Liver (tissue), 9 donors: ENCODE results near the gene ARHGAP10. TPM values are rescaled to one million over a fixed set of nuclear protein-coding genes. Genes with fewer than 3 reads are reported as not detected.

ENCODE experiments used
- DNase-seq: peaks from one replicate; pipeline ENCODE4 v3.0.0-alpha.2; 2017; ENCODE audit warnings: low spot score
- H3K27ac ChIP-seq, 2 donors: one replicate each; pipeline ENCODE4 v1.7.0; 2013; ENCODE audit warnings: inconsistent platforms in 2 of 2, low read length in 2 of 2, control low read depth in 1 of 2, low read depth in 1 of 2, mild to moderate bottlenecking in 1 of 2
- H3K27me3 ChIP-seq, 4 donors: one replicate each; pipeline versions ENCODE4 v1.6.1 to v1.7.0; 2013; ENCODE audit warnings: low read length in 3 of 4, inconsistent platforms in 1 of 4, mild to moderate bottlenecking in 1 of 4, moderate library complexity in 1 of 4; ENCODE audit not compliant: control insufficient read depth in 4 of 4, insufficient read depth in 4 of 4
- H3K36me3 ChIP-seq, 4 donors: one replicate each; pipeline versions ENCODE4 v1.6.1 to v1.7.0; 2013; ENCODE audit warnings: low read length in 3 of 4, mild to moderate bottlenecking in 3 of 4, low read depth in 1 of 4, moderate library complexity in 1 of 4; ENCODE audit not compliant: control insufficient read depth in 4 of 4, insufficient read depth in 3 of 4
- H3K4me1 ChIP-seq, 4 donors: one replicate each; pipeline versions ENCODE4 v1.6.1 to v1.7.0; 2013; ENCODE audit warnings: low read length in 3 of 4, mild to moderate bottlenecking in 3 of 4, moderate library complexity in 1 of 4; ENCODE audit not compliant: control insufficient read depth in 4 of 4, insufficient read depth in 4 of 4
- H3K4me3 ChIP-seq, 3 donors: one replicate each; pipeline versions ENCODE4 v1.6.1 to v1.7.0; 2013; ENCODE audit warnings: low read length in 3 of 3, control low read depth in 1 of 3, low read depth in 1 of 3, mild to moderate bottlenecking in 1 of 3
- H3K9ac ChIP-seq, 2 donors: one replicate each; pipeline ENCODE4 v1.7.0; 2013; ENCODE audit warnings: low read length in 2 of 2, mild to moderate bottlenecking in 2 of 2, moderate library complexity in 2 of 2, control low read depth in 1 of 2, low read depth in 1 of 2
- H3K9me3 ChIP-seq, 4 donors: one replicate each; pipeline versions ENCODE4 v1.6.1 to v1.7.0; 2013; ENCODE audit warnings: low read length in 3 of 4; ENCODE audit not compliant: control insufficient read depth in 4 of 4
- ATF3 ChIP-seq: IDR thresholded peaks from 2 replicates; pipeline ENCODE4 v1.6.1; 2016; ENCODE audit warnings: antibody characterized with exemption
- CTCF ChIP-seq: fragments of 150-350 bp; IDR thresholded peaks from 2 replicates; pipeline ENCODE4 v1.5.1; 2017; ENCODE audit warnings: improper control_type of control experiment, low read depth, low read length; ENCODE audit not compliant: missing input control
- EGR1 ChIP-seq, 2 donors: IDR thresholded peaks; 2 replicates each; pipeline ENCODE4 v1.6.1; 2016 to 2018; ENCODE audit warnings: antibody characterized with exemption in 2 of 2, low read depth in 2 of 2
- FOXA1 ChIP-seq: IDR thresholded peaks from 2 replicates; pipeline ENCODE4 v1.6.1; 2016; ENCODE audit warnings: antibody characterized with exemption
- FOXA2 ChIP-seq: IDR thresholded peaks from 2 replicates; pipeline ENCODE4 v1.6.1; 2016; ENCODE audit warnings: antibody characterized with exemption
- GABPA ChIP-seq, 2 donors: IDR thresholded peaks in 1 of 2; conservative IDR thresholded peaks in 1 of 2; 2 replicates each; pipeline ENCODE4 v1.6.1; 2016; ENCODE audit warnings: antibody characterized with exemption in 2 of 2, mild to moderate bottlenecking in 1 of 2, moderate library complexity in 1 of 2
- HNF4A ChIP-seq, 2 donors: conservative IDR thresholded peaks; 2 replicates each; pipeline ENCODE4 v1.6.1; 2016; ENCODE audit warnings: antibody characterized with exemption in 2 of 2, mild to moderate bottlenecking in 2 of 2
- HNF4G ChIP-seq: IDR thresholded peaks from 2 replicates; pipeline ENCODE4 v1.6.1; 2016; ENCODE audit warnings: antibody characterized with exemption
- JUND ChIP-seq, 2 donors: IDR thresholded peaks; 2 replicates each; pipeline ENCODE4 v1.6.1; 2016; ENCODE audit warnings: antibody characterized with exemption in 2 of 2
- NR2F2 ChIP-seq: IDR thresholded peaks from 2 replicates; pipeline ENCODE4 v1.6.1; 2016; ENCODE audit warnings: antibody characterized with exemption
- RAD21 ChIP-seq, 2 donors: IDR thresholded peaks; 2 replicates each; pipeline ENCODE4 v1.6.1; 2016; ENCODE audit warnings: antibody characterized with exemption in 2 of 2, mild to moderate bottlenecking in 2 of 2
- REST ChIP-seq: IDR thresholded peaks from 2 replicates; pipeline ENCODE4 v1.6.1; 2016; ENCODE audit warnings: antibody characterized with exemption, mild to moderate bottlenecking
- RXRA ChIP-seq, 2 donors: IDR thresholded peaks; 2 replicates each; pipeline ENCODE4 v1.6.1; 2017 to 2018; ENCODE audit warnings: antibody characterized with exemption in 2 of 2, mild to moderate bottlenecking in 1 of 2
- SP1 ChIP-seq: IDR thresholded peaks from 2 replicates; pipeline ENCODE4 v1.6.1; 2018; ENCODE audit warnings: antibody characterized with exemption, mild to moderate bottlenecking
- TAF1 ChIP-seq: conservative IDR thresholded peaks from 2 replicates; pipeline ENCODE4 v1.6.1; 2016; ENCODE audit warnings: antibody characterized with exemption, mild to moderate bottlenecking
- YY1 ChIP-seq: IDR thresholded peaks from 2 replicates; pipeline ENCODE4 v1.6.1; 2016; ENCODE audit warnings: antibody characterized with exemption, mild to moderate bottlenecking
- WGBS: extraction: QIAGEN DNeasy Blood & Tissue Kit; methylation state at CpG from one replicate; pipeline ENCODE4 v1.1.7; 2013; 5-methylcytosine and 5-hydroxymethylcytosine counted together
- polyA plus RNA-seq, 2 donors: library from polyadenylated mRNA; stranded (reverse) in 1 of 2; unstranded in 1 of 2; fragments of 200-250 nt in 1 of 2; fragments of >200 nt in 1 of 2; fragmentation: Nextera tagmentation in 1 of 2; extraction: Ambion mirVana in 1 of 2; gene quantifications; one replicate each; pipeline versions ENCODE4 v1.2.1 to v1.2.3, GENCODE V29; 2013 to 2015
- total RNA-seq, 2 donors: library from RNA; depleted of rRNA; stranded (reverse); fragments of >200 nt; gene quantifications; one replicate each; pipeline ENCODE4 v1.2.3, GENCODE V29; 2014
- TF ChIP-seq, protein P1 (sequence below): IDR thresholded peaks from 2 replicates; pipeline ENCODE4 v1.6.1; 2016; ENCODE audit warnings: antibody characterized with exemption
- TF ChIP-seq, protein P2 (sequence below): IDR thresholded peaks from 2 replicates; pipeline ENCODE4 v1.6.1; 2016; ENCODE audit warnings: antibody characterized with exemption
- donor health status: healthy.
- donor health status: healthy.
- donor health status: healthy.
- donor health status: healthy.
- donor health status: healthy.

ARHGAP10 gene
- total and polyA plus RNA-seq, 4 donors, result 1.5 to 13.0 (median 4.3) TPM

DNA sequence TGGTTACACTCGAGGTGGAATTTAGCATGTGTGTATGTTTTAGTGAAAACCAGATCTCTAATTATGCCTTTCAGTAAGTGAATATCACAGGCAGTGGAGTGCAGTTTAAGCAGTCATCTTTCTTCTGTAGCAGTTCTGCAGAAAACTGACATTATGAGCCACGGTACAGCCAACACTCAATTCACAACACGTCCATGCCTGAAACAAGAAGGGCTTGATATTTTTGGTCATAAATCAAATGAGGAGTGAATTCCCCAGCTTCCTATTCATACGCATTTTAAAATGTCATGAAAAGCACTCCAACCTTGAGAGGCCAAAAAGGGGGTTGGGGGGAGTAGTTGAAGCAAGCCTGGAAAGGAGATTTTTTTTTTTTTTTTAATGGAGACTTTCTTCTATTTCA, 316.7 kb downstream of the ARHGAP10 start:
- H3K9ac ChIP-seq, result no peak overlapping the region
- no peak for DNase-seq
- no peaks in the 10 kb centered on the region for H3K9me3 ChIP-seq
- WGBS, result 84% methylated on average over 4 of the region's 4 CpGs
- H3K36me3 ChIP-seq, result peaks cover 0 to 4% (median 0%) of the 10 kb centered on the region in 4 donors
- H3K4me1 ChIP-seq, result peaks cover 0 to 3% (median 1%) of the 10 kb centered on the region in 4 donors
- TF ChIP-seq SP1 (no peak), EGR1 (IDR thresholded peaks at IDR 0.05; ENCODE audit: low read depth in 2 of 2) (no peak), YY1 (no peak), HNF4A (conservative IDR thresholded peaks at IDR 0.05) (no peak), FOXA2 (no peak), RAD21 (IDR thresholded peaks at IDR 0.05) (no peak), GABPA (IDR thresholded peaks at IDR 0.05 in 1 of 2, conservative IDR thresholded peaks at IDR 0.05 in 1 of 2) (no peak), RXRA (IDR thresholded peaks at IDR 0.05) (no peak), HNF4G (no peak), TAF1 (no peak), REST (no peak), FOXA1 (no peak), JUND (IDR thresholded peaks at IDR 0.05) (no peak), NR2F2 (no peak), ATF3 (no peak), CTCF (no peak)
- TF ChIP-seq, protein P1, sequence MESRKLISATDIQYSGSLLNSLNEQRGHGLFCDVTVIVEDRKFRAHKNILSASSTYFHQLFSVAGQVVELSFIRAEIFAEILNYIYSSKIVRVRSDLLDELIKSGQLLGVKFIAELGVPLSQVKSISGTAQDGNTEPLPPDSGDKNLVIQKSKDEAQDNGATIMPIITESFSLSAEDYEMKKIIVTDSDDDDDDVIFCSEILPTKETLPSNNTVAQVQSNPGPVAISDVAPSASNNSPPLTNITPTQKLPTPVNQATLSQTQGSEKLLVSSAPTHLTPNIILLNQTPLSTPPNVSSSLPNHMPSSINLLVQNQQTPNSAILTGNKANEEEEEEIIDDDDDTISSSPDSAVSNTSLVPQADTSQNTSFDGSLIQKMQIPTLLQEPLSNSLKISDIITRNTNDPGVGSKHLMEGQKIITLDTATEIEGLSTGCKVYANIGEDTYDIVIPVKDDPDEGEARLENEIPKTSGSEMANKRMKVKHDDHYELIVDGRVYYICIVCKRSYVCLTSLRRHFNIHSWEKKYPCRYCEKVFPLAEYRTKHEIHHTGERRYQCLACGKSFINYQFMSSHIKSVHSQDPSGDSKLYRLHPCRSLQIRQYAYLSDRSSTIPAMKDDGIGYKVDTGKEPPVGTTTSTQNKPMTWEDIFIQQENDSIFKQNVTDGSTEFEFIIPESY, result no peak
- TF ChIP-seq, protein P2, sequence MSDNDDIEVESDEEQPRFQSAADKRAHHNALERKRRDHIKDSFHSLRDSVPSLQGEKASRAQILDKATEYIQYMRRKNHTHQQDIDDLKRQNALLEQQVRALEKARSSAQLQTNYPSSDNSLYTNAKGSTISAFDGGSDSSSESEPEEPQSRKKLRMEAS, result no peak
- H3K4me3 ChIP-seq, result no peak overlapping the region
- H3K27me3 ChIP-seq, result no peaks in the 10 kb centered on the region
- H3K27ac ChIP-seq, result no peak overlapping the region
